Stimulated activated CD4-positive, alpha-beta T cell treated with anti-CD3 and anti-CD28 coated beads, Interleukin-2, amount 100 ng/mL, for 4 hours (primary cell): ENCODE results near the gene FAM170B.

Experiments used
- DNase-seq: peaks from one replicate; pipeline ENCODE4 v3.0.0-alpha.2; 2020; ENCODE audit warnings: low read depth

Gene FAM170B

GRCh38 chr10:49123981-49124950 is 9.6 kb downstream of the FAM170B start:
- DNase-seq: no peak

DNA sequence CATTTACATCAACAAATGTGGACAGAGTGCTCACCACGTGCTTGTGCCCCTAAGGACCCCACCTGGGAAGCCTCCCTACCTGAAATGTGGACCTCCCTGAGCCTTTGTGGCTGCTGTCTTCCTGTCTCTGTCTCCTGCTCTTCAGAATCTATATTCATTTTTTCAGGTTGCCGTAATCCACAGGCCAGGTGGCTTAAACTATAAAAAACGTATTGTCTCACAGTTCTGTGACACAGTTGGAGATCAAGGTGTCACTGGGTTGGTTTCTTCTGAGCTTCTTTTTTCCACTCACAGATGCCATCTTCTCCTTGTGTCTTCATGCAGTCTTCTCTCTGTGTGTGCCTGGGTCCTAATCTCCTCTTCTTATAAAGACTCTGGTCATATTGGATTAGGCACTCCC is 12.9 kb downstream of the FAM170B start:
- no peak for DNase-seq

DNA sequence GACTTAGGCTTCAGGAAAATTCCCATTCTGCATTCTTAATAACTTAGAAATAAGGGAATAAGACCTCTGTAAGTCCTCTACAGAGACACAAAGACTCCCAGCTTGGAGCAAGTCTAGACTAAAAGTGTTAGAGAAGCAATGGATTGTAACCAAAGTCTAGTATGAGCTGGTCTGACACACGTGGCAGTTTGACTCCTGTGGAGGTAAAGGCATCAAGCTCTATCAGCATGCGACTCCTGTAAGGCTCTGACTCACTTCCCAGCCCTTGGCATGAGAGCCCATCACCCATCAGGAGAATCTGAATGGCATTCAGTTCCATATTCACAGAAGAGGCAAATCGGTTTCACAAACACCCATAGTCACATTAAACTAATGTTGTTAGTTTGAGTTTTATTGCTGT is 14.1 kb downstream of the FAM170B start:
- DNase-seq: no peak

GRCh38 chr10:49118430-49119074 is 15.3 kb downstream of the FAM170B start:
- DNase-seq: no peak

DNA sequence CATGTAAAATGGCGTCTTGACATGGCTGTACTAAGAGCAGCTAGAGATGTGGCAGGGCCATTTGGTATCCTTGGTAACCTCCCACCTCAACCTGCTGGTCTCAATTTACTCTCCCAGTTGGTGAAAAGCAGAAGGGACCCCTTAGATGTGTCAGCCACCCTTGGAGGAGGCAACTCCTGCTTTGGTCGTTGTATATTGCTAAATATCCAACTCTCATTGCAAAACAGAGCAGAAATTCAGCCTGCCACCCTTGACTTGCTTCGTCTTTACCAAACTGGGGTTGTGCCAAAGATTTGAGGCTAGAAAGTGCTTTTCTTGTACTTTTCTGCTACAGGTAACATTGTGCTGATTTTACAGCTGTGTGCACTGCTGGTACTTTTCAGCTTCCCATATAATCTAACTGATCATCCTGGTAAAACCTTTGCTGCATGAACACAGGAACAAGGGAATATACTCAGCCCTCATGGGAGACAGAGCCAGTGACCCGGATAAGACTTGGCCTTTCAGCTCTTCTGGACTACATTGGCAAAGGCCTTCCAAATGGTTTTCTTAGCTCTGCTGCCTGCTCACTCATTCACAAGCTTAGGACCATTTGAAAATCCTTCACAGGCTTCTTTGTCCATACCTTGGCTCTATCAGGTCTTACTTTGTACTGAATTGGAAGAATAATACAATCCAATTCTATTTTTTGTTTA is 16.3 kb downstream of the FAM170B start:
- DNase-seq: no peak

DNA sequence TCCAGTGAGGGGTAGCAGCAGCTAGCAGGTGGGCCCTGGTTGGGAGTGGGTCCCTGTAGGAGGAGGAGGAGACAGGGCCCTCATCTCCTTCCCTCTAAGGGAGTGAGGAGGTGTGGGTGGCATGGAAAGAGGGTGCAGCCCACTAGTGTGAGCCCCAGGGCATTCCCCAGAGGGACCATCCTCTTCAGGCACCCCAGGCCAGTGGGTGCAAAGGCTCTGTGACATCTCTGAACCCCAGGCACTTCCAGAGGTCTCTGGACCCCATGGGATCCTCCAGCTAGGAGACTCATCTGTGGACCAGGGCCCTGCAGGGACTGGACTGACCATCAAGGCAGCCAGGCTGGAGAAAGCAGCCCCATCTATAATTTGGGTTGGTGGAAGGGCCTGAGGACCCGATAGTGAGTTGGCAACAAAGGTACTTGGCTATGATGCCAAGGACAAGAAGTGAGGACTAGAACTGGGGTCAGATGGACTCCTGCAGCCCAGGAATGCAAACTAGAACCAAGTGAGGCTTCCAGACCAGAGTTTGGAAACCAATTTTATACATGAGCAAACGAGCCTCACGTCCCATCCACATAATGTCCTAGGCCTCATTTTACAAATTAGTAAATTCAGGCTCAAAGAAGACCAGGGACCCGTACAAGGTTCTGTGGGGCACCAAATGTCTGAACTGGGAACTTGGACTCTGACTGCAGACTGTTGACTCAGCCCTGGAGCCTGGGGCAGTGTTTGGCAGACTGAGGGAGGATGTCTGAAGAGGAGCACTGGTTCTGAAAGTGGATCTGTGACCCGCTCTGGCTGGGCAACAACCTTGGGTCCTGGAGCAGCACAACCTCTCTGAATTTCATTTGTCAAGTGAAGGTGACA is 17.1 kb downstream of the FAM170B start:
- no peak for DNase-seq

DNA sequence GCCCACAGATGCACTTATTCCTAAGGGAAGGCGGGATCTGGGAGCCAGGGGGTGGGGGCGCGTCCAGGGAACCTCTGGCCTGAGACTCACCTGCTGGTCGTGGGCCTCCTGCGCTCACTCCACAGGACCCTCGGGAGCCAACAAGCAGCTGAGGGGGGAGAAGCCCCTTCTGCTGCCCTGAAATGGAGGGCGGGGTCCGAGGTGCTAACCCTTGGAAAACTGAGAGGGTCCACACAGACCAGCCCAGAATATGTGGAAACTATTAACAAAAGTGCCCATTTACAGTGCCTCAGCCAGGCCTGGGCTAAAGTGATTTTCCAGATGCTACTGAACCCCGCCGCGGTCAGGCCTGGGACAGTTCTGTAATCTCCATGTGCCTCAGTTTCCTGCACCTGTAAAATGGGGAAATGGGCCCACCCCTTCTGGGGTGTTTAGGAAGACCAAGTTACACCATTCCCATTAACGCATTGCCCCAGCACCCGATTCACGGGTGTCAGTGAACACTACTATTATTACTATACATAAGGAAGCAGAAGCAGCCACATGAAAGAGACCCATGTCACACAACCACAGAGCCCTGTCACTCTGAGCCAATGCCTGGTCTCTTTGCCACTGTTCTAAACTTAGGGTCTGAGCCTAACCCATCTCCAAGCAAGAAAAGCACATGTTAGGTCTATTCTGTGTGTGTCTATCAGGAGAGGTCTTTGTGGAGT is 17.9 kb downstream of the FAM170B start:
- DNase-seq: no peak

GRCh38 chr10:49115015-49115795 is 18.6 kb downstream of the FAM170B start, which contains the start of gene VSTM4:
Gene VSTM4, minus strand, starts transcription at chr10:49115522. Its CDS starts 37 bp downstream, at chr10:49115485.
- DNase-seq: no peak

GRCh38 chr10:49114718-49115014 is 19.2 kb downstream of the FAM170B start:
- DNase-seq: no peak

DNA sequence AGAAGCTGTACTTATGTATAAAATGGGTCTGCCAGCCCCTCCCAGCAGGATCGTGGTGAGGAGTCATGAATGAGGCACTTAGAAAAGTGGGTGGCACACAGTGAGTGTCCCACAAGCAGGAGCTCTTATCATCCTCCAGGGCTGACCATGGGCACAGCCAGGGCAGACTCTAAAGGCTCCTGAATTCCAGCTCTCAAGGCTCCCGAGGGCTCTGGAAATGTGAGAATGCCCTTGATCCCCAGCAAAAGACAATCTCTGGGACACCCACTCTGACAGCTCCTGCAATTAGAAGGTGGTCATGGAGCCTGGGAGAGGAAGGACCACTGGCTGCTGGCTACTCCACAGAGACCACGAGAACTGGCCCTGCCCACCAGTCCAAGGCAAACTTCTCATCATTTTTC is 20.1 kb downstream of the FAM170B start:
- no peak for DNase-seq

DNA sequence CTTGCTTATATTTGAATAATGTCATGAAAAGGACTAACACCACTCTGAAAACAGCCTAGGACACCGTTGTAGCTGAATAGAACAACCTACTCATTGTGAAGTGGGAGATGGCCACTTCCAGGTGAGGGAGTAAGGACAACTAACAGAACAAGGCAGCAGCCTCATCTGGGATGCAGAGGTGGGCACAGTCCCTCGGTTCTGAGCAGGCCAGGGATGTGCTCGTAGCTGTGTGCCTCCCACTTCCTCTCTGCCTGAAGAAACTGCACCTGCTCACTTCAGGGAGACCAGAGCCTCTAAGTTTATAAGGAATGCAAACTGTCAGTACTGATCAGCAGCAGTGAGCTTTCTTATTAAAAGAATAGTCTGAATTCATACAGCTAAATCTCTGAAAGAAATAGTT is 21.0 kb downstream of the FAM170B start:
- no peak for DNase-seq

- no peak for DNase-seq
Measured at GRCh38 chr10:49112098-49112497, 21.7 kb downstream of the FAM170B start.

- no peak for DNase-seq
Measured at GRCh38 chr10:49111320-49111698, 22.5 kb downstream of the FAM170B start.

DNA sequence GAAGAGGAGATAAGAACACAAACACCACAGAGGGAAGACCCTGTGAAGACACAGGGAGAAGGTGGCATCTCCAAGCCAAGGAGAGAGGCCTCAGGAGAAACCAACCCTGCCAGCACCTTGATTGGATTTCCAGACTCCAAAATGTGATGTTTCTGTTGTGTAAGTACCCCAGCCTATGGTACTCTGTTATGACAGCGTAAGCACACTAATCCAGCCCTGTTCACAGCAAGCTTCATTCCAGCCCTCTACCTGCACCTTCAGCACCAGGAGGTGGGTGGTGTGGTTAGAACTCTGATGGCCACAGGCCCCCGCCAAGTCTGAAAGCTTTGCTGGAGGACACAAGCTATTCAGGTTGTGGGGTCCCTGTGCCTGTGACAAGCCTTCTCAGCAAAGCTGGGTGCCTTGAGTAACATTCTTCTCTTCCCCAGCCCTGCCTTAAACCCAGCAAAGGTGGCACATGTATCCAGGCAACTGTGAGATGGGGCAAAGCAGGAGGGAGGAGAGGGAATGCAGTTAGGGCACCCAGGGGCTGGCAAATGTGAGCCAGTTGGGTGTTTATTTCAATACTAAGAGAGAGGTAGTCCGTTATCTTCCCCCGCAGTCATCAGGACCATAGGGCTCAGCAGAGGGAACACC is 23.0 kb downstream of the FAM170B start:
- no peak for DNase-seq

- no peak for DNase-seq
Measured at GRCh38 chr10:49109669-49110340, 24.0 kb downstream of the FAM170B start.

DNA sequence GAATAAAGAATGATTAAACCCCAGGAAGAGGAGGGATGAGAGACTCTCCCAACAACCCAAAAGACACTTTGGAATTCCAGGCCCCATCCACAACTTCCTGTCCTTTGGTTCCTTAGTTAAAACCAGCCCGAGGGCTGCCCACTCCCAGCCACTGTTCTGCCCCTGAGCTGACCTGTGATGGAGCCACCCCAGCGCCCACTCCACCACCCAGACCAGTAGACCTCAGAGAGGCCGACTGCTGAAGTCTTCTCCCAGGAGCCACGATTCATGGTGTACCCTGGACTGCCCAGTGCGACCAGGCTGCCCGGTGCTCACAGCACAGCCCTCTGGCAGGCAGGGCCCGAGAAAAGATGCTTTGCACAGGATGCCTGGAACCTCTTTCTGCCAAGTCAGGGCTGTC is 25.2 kb downstream of the FAM170B start:
- DNase-seq: no peak

- DNase-seq: no peak
Measured at GRCh38 chr10:49107887-49108267, 25.9 kb downstream of the FAM170B start.

DNA sequence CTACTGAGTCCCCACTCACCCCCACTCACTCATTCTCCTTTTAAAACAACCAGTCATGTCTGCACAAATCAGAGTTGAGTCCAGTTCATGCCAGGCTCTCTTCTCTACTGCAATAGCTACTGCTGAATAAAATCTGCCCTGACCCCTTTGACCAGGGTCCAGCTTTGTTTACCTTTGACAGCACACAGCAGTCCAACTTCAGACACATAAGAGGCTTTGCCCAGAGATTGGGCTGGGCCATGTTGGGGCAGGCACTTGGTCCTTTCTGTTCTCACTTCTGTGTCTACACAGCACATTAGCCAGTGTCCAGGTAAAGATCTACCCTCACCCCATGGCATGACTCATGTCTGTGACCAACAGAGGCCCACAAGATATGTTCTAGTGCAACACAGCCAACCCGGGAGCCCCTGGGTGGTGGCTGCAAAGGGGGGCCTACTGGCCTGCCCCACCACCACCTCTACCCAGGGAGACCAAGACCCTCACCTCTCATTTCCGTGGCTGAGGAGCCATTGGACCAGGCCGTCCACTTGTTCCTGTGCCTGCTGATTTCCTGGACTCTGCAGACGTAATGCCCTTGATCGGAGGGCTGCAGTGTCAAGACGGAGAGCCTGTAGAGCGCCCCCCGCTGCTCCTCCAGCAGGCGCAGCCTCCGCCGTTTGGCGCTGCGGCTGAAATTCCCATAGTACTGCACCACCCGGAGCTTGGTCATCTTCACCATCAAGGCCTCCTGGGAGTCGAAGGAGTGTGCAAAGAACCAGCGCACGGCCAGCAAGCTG is 26.5 kb downstream of the FAM170B start:
- no peak for DNase-seq

- DNase-seq: no peak
Measured at GRCh38 chr10:49106451-49106850, 27.4 kb downstream of the FAM170B start.
